ENCODE results near the gene RNF167. TPM values are rescaled to one million over a fixed set of nuclear protein-coding genes. Genes with fewer than 3 reads are reported as not detected.
"Not testable (repeated sequence)": the region's sequence is repeated elsewhere in the genome, so short reads cannot be mapped to it uniquely, and the experiment has no call there.

RNF167 gene
- total RNA-seq, 3 donors from 2014 or later, result 121 to 140 (median 129) TPM

DNA sequence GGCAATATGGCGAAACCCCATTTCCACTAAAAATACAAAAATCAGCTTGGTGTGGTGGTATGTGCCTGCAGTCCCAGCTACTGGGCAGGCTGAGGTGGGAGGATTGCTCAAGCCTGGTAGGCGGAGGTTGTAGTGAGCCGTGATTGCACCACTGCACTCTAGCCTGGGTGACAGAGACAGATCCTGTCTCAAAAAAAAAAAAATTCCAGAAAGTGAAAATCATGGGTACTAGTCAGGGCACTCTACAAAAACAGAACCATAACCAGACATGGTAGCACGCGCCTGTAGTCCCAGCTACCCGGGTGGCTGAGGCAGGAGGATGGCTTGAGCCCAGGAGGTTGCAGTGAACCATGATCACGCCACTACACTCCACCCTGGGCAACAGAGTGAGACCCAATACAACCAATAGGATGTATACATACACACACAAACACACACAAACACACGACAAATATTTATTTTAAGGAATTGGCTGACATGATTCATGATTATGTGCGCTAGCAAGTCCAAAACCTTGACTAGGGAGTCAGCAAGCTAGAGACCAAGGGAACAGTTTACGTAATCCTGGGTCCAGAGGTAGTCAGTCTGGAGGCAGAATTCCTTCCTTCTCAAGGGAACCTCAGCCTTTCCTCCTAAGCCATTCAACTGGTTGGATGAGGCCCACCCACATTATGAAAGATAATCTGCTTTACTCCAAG lies 19.6 kb upstream of the RNF167 start:
- H3K9me3 Mint-ChIP-seq, result no peaks in the 10 kb centered on the region
- H3K27me3 Mint-ChIP-seq (ENCODE audit: low read depth), result no peaks in the 10 kb centered on the region
- DNase-seq (no peak), ATAC-seq (no peak)
- H3K4me1 Mint-ChIP-seq (ENCODE audit: low read depth), result no peaks in the 10 kb centered on the region
- no peak overlapping the region for H3K4me3 Mint-ChIP-seq
- no peaks in the 10 kb centered on the region for H3K36me3 Mint-ChIP-seq (ENCODE audit: insufficient read depth)

DNA sequence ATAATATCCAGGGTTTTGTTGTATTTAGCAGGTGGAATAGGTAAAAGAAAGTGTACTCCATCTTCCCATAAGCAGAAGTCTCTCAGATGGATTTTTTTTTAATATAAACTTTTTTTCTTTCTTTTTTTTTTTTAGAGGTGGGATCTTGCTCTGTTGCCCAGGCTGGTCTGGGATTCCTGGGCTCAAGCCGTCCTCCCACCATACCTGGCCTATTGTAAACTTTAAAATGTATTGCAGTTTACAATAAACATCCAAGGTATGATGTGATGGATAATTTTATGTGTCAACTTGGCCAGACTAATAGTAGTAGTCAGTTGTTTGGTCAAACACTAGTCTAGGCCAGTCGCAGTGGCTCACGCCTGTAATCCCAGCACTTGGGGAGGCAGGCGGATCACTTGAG lies 18.7 kb upstream of the RNF167 start:
- H3K27me3 Mint-ChIP-seq (ENCODE audit: low read depth), result no peaks in the 10 kb centered on the region
- peaks cover under 1% of the 10 kb centered on the region for H3K4me1 Mint-ChIP-seq (ENCODE audit: low read depth)
- no peak overlapping the region for H3K4me3 Mint-ChIP-seq
- ATAC-seq, result no peak
- H3K36me3 Mint-ChIP-seq (ENCODE audit: insufficient read depth), result peaks cover under 1% of the 10 kb centered on the region
- DNase-seq, result no peak
- no peaks in the 10 kb centered on the region for H3K9me3 Mint-ChIP-seq

DNA sequence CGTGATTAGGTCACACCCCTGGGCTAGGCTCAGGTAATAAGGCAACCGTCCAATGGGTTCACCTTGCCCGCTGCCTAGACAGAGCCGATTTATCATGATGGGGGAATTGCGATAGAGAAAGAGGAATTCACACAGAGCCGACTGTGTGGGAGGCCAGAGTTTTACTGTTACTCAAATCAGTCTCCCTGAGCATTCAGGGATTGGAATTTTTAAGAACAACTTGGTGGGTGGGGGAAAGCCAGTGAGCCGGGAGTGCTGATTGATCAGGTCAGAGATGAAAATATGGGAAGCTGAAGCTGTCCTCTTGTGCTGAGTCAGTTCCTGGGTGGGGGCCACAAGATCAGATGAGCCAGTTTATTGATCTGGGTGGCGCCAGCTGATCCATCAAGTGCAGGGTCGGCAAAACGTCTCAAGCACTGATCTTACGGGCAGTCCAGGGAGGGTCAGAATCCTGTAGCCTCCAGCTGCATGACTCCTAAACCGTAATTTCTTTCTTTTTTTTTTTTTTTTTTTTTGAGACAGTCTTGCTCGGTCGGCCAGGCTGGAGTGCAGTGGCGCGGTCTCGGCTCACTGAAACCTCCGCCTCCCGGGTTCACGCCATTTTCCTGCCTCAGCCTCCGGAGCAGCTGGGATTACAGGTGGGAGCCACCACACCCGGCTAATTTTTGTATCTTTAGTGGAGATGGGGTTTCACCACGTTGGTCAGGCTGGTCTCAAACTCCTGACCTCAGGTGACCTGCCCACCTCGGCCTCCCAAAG lies 13.3 kb upstream of the RNF167 start:
- H3K9me3 Mint-ChIP-seq; H3K4me1 Mint-ChIP-seq (ENCODE audit: low read depth); H3K4me3 Mint-ChIP-seq; H3K27me3 Mint-ChIP-seq (ENCODE audit: low read depth); DNase-seq; ATAC-seq: not testable (repeated sequence)
- H3K36me3 Mint-ChIP-seq (ENCODE audit: insufficient read depth), result peaks cover 10% of the 10 kb centered on the region

DNA sequence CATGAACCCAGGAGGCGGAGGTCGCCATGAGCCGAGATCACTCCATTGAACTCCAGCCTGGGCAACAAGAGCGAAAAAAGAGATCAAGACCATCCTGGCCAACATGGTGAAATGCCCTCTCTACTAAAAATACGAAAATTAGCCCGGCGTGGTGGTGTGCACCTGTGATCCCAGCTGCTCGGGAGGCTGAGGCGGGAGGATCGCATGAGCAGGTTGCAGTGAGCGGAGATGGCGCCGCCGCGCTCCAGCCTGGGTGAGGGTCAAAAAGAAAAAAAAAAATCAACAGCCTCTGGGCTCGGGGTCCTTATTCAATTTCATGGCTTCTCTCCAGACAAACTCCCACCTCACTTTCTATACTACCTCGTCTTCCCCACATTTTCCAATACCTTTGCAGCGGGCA lies 11.2 kb upstream of the RNF167 start:
- DNase-seq, result no peak
- Mint-ChIP-seq H3K9me3 (no peaks in the 10 kb centered on the region), H3K27me3 (ENCODE audit: low read depth) (no peaks in the 10 kb centered on the region), H3K36me3 (ENCODE audit: insufficient read depth) (peaks cover 10% of the 10 kb centered on the region), H3K4me1 (ENCODE audit: low read depth) (peaks cover 17% of the 10 kb centered on the region), H3K4me3 (no peak overlapping the region)
- ATAC-seq, result no peak

DNA sequence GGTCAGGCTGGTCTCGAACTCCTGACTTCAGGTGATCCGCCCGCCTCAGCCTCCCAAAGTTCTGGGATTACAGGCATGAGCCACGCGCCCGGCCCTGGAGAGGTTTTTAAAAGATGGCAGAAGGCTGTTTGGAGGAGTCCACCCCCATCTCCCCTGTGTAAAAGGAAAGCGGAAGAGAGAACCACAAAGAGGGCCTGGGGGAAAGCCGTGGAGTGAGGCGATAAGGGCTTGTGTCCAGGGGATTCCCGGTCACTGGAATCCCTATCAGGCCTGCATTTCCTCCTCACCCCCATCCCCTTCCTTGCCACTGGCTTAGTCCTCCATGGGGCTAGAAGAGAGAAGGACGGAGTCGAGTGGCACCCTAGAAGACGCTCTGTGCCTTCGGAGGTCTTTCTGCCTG lies 8.1 kb upstream of the RNF167 start, which contains the start of gene GP1BA:
TSS of gene GP1BA (plus strand) at position 315 of the 400 bp plus-strand sequence. CDS start 328 bp downstream, outside the sequence.
- ATAC-seq, result no peak
- Mint-ChIP-seq H3K4me3 (no peak within 1 kb of the TSS), H3K36me3 (ENCODE audit: insufficient read depth) (peaks cover 6% of the 10 kb centered on the region), H3K9me3 (no peaks in the 10 kb centered on the region), H3K27me3 (ENCODE audit: low read depth) (no peaks in the 10 kb centered on the region), H3K4me1 (ENCODE audit: low read depth) (peaks cover 25% of the 10 kb centered on the region)
- no peak for DNase-seq

DNA sequence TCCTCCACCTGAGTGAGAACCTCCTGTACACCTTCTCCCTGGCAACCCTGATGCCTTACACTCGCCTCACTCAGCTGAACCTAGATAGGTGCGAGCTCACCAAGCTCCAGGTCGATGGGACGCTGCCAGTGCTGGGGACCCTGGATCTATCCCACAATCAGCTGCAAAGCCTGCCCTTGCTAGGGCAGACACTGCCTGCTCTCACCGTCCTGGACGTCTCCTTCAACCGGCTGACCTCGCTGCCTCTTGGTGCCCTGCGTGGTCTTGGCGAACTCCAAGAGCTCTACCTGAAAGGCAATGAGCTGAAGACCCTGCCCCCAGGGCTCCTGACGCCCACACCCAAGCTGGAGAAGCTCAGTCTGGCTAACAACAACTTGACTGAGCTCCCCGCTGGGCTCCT lies 7.3 kb upstream of the RNF167 start:
- no peak for DNase-seq
- no peak for ATAC-seq
- Mint-ChIP-seq H3K4me3 (no peak overlapping the region), H3K36me3 (ENCODE audit: insufficient read depth) (peaks cover 7% of the 10 kb centered on the region), H3K4me1 (ENCODE audit: low read depth) (peaks cover 25% of the 10 kb centered on the region), H3K27me3 (ENCODE audit: low read depth) (no peaks in the 10 kb centered on the region), H3K9me3 (no peaks in the 10 kb centered on the region)

DNA sequence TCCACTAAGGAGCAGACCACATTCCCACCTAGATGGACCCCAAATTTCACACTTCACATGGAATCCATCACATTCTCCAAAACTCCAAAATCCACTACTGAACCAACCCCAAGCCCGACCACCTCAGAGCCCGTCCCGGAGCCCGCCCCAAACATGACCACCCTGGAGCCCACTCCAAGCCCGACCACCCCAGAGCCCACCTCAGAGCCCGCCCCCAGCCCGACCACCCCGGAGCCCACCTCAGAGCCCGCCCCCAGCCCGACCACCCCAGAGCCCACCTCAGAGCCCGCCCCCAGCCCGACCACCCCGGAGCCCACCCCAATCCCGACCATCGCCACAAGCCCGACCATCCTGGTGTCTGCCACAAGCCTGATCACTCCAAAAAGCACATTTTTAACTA lies 6.4 kb upstream of the RNF167 start:
- Mint-ChIP-seq H3K36me3 (ENCODE audit: insufficient read depth) (peaks cover 7% of the 10 kb centered on the region), H3K9me3 (no peaks in the 10 kb centered on the region), H3K4me1 (ENCODE audit: low read depth) (peaks cover 31% of the 10 kb centered on the region), H3K27me3 (ENCODE audit: low read depth) (no peaks in the 10 kb centered on the region), H3K4me3 (no peak overlapping the region)
- no peak for ATAC-seq
- DNase-seq, result no peak

DNA sequence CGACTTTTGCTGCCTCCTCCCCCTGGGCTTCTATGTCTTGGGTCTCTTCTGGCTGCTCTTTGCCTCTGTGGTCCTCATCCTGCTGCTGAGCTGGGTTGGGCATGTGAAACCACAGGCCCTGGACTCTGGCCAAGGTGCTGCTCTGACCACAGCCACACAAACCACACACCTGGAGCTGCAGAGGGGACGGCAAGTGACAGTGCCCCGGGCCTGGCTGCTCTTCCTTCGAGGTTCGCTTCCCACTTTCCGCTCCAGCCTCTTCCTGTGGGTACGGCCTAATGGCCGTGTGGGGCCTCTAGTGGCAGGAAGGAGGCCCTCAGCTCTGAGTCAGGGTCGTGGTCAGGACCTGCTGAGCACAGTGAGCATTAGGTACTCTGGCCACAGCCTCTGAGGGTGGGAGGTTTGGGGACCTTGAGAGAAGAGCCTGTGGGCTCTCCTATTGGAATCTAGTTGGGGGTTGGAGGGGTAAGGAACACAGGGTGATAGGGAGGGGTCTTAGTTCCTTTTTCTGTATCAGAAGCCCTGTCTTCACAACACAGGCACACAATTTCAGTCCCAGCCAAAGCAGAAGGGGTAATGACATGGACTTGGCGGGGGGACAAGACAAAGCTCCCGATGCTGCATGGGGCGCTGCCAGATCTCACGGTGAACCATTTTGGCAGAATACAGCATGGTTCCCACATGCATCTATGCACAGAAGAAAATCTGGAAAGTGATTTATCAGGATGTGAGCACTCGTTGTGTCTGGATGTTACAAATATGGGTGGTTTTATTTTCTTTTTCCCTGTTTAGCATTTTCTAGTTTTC lies 5.7 kb upstream of the RNF167 start:
- no peak for DNase-seq
- Mint-ChIP-seq H3K4me1 (ENCODE audit: low read depth) (peaks cover 38% of the 10 kb centered on the region), H3K4me3 (no peak overlapping the region), H3K9me3 (no peaks in the 10 kb centered on the region), H3K27me3 (ENCODE audit: low read depth) (no peaks in the 10 kb centered on the region), H3K36me3 (ENCODE audit: insufficient read depth) (peaks cover 7% of the 10 kb centered on the region)
- peak in 1 of 2 donors; percentile 20 for ATAC-seq

DNA sequence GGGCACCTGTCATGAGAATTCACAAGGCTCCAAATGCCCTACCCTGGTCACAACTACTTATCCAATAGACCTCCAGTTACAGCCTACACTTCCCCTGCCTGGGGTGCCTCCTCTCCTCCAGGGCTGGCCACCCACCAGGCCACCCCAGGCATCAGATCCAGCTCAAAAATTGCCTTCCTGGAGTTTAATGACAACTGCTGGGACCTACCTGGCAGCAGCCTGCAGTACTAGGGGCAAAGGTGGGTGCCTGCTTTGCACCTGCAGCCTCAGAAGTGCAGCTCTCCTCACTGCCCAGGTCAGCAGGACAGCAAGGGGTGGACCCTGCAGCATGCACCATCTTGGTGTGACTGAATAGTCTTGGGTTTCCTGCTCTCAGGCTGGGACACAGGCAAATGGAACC lies 4.4 kb upstream of the RNF167 start:
- ATAC-seq (no peak), DNase-seq (no peak)
- Mint-ChIP-seq H3K4me1 (ENCODE audit: low read depth) (peaks cover 38% of the 10 kb centered on the region), H3K9me3 (no peaks in the 10 kb centered on the region), H3K27me3 (ENCODE audit: low read depth) (no peaks in the 10 kb centered on the region), H3K36me3 (ENCODE audit: insufficient read depth) (peaks cover 7% of the 10 kb centered on the region), H3K4me3 (no peak overlapping the region)

DNA sequence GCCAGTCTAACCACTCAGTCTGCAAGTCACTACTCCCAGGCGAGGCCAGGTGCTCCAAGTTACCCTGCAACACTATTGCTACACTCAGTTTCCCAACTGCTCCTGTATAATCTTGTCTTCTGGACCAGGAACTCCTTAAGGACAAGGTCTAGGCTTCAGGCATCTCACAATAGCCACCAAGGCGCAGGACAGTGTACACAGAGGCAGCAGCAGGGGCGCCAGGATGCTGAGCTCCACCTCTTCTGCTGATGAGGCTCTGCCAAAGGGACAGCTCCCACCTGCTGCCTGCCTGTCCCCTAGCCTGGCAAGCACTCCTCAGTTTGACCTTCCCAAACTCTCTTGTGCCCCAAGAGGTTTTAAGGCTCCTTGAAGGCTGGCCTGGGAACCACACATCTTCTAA lies 3.6 kb upstream of the RNF167 start:
- no peak overlapping the region for H3K4me3 Mint-ChIP-seq
- DNase-seq, result no peak
- H3K27me3 Mint-ChIP-seq (ENCODE audit: low read depth), result no peaks in the 10 kb centered on the region
- peaks cover 43% of the 10 kb centered on the region for H3K4me1 Mint-ChIP-seq (ENCODE audit: low read depth)
- peaks cover 7% of the 10 kb centered on the region for H3K36me3 Mint-ChIP-seq (ENCODE audit: insufficient read depth)
- H3K9me3 Mint-ChIP-seq, result no peaks in the 10 kb centered on the region
- no peak for ATAC-seq

DNA sequence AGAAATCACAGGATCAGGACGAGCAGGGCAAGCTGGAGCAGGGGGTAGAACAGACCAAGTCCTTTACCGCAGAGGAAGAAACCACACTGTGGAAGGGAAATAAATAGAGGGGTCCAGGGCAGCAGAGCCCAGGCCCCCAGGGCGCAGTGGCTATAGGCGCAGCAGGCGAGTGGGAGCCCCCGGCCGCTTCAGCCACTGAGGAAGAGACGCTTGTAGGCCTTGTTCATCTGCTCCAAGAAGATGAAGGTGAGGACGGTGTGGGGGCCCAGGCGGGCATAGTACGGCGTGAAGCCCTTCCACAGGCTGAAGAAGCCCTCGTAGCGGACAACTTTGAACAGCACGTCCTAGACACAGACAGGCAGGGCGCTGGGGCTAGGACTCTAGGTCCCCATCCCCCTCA lies 2.5 kb upstream of the RNF167 start:
- Mint-ChIP-seq H3K36me3 (ENCODE audit: insufficient read depth) (peaks cover 13% of the 10 kb centered on the region), H3K4me1 (ENCODE audit: low read depth) (peaks cover 50% of the 10 kb centered on the region), H3K27me3 (ENCODE audit: low read depth) (no peaks in the 10 kb centered on the region), H3K9me3 (no peaks in the 10 kb centered on the region), H3K4me3 (peak overlapping the region; percentile 95)
- ATAC-seq, result no peak
- DNase-seq, result no peak

DNA sequence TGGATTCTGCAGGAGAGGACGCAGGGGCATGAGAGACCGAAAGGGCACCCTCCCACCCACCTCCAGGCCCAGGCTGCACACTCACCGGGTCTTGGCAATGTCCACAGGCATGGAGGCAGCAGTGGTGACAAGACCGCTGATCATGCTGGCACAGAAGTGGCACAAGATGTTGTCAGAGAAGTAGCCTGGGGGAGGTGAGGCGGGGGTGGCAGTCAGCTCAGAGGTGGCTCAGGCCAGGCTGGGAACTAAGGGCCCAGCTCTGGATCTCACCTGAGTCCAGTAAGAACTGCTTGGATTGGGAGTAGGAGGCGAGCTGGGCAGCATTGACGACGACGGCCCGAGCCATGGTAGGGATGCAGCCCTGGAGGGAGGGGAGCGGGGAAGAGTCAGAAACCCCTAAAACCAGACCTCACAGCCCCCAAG lies 2.0 kb upstream of the RNF167 start:
- Mint-ChIP-seq H3K4me1 (ENCODE audit: low read depth) (peaks cover 54% of the 10 kb centered on the region), H3K36me3 (ENCODE audit: insufficient read depth) (peaks cover 14% of the 10 kb centered on the region), H3K27me3 (ENCODE audit: low read depth) (no peaks in the 10 kb centered on the region), H3K4me3 (peak overlapping the region; percentile 95), H3K9me3 (no peaks in the 10 kb centered on the region)
- ATAC-seq (no peak), DNase-seq (no peak)

DNA sequence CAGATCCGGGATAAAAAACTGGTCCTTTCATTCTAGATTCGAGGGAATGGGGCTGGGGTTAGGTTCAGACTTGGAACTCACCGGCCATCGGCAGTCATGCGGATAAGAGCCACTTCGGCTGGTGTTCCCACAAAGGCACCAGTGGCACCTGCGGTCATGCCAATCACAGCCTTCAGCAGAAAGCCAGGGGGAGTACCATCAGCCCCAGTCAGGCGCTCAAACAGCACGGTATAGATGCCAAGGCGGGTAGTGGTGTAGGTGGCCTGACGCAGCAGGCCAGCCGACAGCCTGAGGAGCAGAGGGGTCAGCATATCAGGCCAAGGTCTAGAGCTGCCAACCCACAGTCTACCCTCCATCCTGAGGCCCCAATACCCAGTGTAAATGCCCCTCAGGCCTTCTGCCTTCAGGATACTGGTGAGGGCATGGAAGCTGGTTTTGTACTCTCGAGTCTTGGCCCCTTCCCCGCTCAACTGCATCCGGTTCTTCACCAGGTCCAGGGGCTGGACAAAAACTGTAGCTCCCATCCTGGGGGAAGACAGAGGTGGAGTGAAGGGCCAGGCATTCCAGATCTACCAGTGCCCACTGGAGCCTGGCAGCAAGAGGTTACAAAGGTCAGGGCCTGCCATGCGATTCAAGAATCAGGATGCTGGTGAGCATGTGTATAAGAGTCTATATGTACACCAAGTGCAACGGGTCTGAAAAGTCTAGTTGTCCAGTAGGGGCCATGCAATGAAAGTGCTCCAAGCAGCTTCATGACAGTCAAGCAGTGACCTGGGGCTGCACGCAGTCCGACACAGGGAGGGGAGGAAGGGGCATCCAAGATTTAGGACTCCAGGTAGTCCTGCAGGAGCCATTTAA lies 1.2 kb upstream of the RNF167 start:
- Mint-ChIP-seq H3K27me3 (ENCODE audit: low read depth) (no peaks in the 10 kb centered on the region), H3K4me3 (peak overlapping the region; percentile 95), H3K9me3 (no peaks in the 10 kb centered on the region), H3K4me1 (ENCODE audit: low read depth) (peaks cover 55% of the 10 kb centered on the region), H3K36me3 (ENCODE audit: insufficient read depth) (peaks cover 17% of the 10 kb centered on the region)
- no peak for DNase-seq
- no peak for ATAC-seq

DNA sequence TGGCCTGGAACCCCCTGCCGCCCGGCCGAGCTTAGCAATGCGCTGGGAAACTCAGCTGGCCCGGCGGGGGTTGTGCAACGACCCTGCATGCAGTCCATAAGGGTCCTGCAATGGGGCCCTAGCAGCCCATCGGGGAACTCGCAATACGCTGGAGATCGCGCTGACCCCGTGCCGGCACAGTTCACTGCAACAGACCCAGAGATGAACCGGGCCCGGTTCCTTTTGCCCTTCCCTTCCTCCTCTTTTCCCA lies 597 bp upstream of the RNF167 start:
- no peaks in the 10 kb centered on the region for H3K9me3 Mint-ChIP-seq
- peaks cover 55% of the 10 kb centered on the region for H3K4me1 Mint-ChIP-seq (ENCODE audit: low read depth)
- DNase-seq (no peak), ATAC-seq (peak; percentile 3 to 5)
- peak overlapping the region; percentile 95 for H3K4me3 Mint-ChIP-seq
- H3K36me3 Mint-ChIP-seq (ENCODE audit: insufficient read depth), result peaks cover 22% of the 10 kb centered on the region
- H3K27me3 Mint-ChIP-seq (ENCODE audit: low read depth), result no peaks in the 10 kb centered on the region
